ENCODE measurements around the gene FANK1.

DNA sequence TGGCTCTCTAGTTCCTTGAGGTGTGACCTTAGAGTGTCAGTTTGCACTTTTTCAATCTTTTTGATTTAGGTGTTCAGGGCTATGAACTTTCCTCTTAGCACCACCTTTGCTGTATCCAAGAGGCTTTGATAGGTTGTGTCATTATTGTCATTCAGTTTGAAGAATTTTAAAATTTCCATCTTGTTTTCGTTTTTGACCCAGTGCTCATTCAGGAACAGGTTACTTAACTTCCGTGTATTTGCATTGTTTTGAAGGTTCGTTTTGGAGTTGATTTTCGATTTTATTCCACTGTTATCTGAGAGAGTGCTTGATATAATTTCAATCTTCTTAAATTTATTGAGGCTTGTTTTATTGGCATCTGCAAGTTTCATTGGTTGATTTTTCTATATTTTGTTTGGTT, 37.3 kb downstream of the FANK1 start:
- TF ChIP-seq, protein P1, sequence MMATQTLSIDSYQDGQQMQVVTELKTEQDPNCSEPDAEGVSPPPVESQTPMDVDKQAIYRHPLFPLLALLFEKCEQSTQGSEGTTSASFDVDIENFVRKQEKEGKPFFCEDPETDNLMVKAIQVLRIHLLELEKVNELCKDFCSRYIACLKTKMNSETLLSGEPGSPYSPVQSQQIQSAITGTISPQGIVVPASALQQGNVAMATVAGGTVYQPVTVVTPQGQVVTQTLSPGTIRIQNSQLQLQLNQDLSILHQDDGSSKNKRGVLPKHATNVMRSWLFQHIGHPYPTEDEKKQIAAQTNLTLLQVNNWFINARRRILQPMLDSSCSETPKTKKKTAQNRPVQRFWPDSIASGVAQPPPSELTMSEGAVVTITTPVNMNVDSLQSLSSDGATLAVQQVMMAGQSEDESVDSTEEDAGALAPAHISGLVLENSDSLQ (IDR thresholded peaks at IDR 0.05), result no peak
- no peak for TF ChIP-seq BHLHE40 (IDR thresholded peaks at IDR 0.05; ENCODE audit: borderline replicate concordance)
- TF ChIP-seq LEF1 (IDR thresholded peaks at IDR 0.05; ENCODE audit: borderline replicate concordance), result no peak
- TF ChIP-seq SP1 (IDR thresholded peaks at IDR 0.05), result no peak
- no peak for TF ChIP-seq FOXK2 (IDR thresholded peaks at IDR 0.05)
- TF ChIP-seq L3MBTL2 (conservative IDR thresholded peaks at IDR 0.05), result no peak
